ENCODE results near the gene CALHM4.

DNA sequence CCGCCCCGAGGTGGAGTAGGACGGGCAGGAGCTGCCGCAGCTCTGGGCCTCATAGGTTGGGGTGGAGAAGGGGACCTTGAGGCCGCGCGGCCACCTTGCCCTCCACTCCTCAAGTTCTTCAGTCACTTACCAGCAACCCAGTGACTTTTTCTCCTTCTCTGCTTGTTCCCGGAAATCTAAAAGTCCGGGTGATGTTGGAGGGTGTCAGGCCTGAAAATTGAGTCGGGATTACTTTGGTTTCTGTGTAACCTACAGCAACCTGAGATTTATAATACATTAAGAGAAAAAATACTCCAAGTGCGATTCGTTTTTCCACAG is 18.1 kb downstream of the CALHM4 start:
- TF ChIP-seq, protein P1, sequence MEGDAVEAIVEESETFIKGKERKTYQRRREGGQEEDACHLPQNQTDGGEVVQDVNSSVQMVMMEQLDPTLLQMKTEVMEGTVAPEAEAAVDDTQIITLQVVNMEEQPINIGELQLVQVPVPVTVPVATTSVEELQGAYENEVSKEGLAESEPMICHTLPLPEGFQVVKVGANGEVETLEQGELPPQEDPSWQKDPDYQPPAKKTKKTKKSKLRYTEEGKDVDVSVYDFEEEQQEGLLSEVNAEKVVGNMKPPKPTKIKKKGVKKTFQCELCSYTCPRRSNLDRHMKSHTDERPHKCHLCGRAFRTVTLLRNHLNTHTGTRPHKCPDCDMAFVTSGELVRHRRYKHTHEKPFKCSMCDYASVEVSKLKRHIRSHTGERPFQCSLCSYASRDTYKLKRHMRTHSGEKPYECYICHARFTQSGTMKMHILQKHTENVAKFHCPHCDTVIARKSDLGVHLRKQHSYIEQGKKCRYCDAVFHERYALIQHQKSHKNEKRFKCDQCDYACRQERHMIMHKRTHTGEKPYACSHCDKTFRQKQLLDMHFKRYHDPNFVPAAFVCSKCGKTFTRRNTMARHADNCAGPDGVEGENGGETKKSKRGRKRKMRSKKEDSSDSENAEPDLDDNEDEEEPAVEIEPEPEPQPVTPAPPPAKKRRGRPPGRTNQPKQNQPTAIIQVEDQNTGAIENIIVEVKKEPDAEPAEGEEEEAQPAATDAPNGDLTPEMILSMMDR (IDR thresholded peaks at IDR 0.05) = no peak
- TF ChIP-seq POLR2AphosphoS5 (IDR thresholded peaks at IDR 0.05) (no peak), POLR2A (IDR thresholded peaks at IDR 0.05) (no peak), EP300 (IDR thresholded peaks at IDR 0.05) (no peak)

All from gastroesophageal sphincter (tissue), 3 donors.